ENCODE measurements around the gene NDUFB11.
"Not testable (repeated sequence)": the region's sequence is repeated elsewhere in the genome, so short reads cannot be mapped to it uniquely, and the experiment has no call there.

Gene NDUFB11

DNA sequence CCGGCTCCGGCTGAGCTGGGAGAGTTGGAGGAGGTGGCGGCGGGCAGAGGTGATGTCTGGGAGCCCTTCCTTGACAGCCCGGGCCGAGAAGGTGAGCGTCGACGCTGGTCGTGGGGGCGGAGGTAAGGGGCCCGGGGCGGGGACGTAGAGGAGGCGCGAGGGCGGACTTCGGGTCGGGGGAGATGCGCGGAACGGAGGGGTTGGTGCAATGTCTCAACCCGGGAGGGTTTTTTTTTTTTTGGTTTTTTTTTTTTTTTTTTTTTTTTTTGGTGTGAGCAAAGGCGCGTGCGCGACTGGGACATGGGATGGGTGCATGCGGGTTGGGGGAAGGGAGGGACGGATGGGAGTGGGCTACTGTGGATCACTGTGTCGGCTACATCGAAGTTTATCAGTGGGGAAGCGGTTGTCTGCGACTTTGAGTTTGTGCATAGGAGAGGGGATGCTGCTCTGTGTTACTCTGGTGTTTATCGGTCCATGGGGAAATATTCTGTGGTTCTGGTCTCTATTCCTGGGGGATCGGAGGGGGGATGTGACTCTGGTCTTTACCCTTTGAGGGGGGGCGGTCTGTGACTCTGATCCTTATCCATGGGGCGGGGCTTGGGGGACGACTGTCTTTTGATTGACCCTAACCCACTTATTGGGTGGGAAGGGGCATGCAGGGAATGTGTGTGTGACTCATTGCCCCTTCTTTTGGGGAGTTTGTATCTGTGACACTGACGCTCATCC lies 1.1 kb upstream of the NDUFB11 start:
- DNase-seq = no peak

- DNase-seq = peak; percentile 23
Observed at GRCh38 chrX:47143894-47144625, 442 bp downstream of the NDUFB11 start.

- no peak for DNase-seq
Observed at GRCh38 chrX:47138171-47138570, 6.3 kb downstream of the NDUFB11 start.

DNA sequence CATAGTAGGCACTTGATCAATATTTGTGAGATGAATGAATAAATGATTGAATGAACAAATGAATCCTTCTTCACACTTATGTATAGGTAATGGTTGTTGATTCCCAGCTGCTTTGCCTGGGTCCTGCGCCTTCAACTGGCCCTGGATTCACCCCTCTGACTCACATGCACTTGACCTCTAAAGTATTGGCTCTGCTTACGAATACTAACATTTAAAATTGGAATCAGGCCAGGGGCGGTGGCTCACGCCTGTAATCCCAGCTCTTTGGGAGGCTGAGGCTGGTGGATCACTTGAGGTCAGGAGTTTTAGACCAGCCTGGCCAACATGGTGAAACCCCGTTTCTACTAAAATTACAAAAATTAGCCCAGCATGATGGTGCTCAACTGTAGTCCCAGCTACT lies 8.9 kb downstream of the NDUFB11 start:
- not testable (repeated sequence) for DNase-seq

- no peak for DNase-seq
Observed at GRCh38 chrX:47133493-47133892, 11.0 kb downstream of the NDUFB11 start.

DNA sequence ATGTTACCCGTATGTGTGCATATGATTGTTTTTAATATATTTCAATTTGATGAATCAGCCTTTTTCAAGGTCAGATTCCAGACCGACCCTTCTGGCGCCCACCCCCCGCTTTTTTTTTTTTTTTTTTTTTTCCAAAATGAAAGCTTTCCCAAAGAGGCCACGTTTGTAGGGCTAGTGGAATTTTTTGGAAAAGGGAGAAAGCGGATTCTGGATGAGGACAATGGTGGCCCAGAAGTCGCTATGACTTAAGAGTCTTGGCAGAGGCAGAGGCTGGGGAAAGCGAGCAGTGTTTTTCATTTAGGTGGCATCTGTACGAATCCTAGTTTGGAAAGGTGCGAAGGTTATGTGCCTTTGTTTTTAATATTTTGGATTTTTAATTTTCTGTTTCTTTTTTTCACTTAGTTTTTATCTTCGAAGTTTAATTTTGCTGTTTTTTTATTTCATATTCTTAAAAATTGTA lies 14.6 kb downstream of the NDUFB11 start:
- no peak for DNase-seq

DNA sequence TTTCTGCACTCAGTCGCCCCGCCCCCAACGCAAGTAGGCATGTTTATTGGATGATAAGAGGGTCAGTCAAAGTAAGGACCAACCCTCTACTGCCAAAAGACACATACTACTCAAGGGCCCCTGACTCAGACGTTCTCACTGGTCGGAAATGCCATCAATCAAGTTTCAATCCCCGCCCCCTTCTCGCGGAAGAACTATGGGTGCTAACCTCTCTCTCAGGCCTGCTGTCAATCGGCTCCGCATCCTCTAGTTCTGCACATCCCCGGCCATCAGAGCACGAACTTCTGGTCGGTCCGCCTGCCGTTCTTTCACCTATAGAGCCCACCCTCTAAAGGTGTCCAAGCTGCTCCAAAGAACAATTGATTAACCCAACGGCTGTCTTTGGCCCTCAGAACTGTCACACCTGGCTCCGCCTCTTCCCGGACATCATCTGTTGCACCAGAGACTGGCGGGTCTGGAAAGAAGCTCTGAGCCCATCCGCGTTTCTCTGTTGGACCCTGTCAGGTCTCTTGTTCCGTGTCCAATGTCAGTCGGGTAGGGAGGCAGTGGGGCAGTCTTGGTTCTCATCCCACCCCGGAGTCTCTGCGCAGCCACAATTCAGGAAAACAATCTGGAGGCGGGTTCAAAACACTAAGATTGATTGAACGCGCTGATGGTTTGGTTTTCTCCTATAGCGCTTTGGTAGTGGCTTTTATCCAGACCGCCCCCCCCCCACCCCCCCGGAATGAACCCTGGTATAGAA lies 15.2 kb downstream of the NDUFB11 start:
- peak; percentile 93 for DNase-seq

GRCh38 chrX:47124466-47124865 lies 20.0 kb downstream of the NDUFB11 start:
- not testable (repeated sequence) for DNase-seq

DNA sequence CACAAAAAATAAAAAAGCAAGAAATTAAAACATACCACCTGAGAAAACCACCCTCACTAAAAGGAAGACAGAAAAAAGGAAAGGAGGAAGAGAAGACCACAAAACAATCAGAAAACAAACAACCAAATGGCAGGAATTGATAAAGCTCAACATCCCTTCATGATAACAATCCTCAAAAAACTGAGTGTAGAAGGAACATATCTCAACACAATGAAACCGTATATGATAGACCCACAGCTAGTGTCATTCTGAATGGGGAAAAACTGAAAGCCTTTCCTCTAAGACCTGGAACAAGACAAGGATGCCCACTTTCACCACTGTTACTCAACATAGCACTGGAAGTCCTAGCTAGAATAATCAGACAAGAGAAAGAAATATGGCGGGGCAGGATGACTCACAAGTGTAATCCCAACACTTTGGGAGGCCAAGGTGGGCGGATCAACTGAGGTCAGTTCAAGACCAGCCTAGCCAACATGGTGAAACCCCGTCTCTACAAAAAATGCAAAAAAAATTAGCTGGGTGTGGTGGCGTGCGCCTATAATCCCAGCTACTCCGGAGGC lies 27.9 kb downstream of the NDUFB11 start:
- not testable (repeated sequence) for DNase-seq

DNA sequence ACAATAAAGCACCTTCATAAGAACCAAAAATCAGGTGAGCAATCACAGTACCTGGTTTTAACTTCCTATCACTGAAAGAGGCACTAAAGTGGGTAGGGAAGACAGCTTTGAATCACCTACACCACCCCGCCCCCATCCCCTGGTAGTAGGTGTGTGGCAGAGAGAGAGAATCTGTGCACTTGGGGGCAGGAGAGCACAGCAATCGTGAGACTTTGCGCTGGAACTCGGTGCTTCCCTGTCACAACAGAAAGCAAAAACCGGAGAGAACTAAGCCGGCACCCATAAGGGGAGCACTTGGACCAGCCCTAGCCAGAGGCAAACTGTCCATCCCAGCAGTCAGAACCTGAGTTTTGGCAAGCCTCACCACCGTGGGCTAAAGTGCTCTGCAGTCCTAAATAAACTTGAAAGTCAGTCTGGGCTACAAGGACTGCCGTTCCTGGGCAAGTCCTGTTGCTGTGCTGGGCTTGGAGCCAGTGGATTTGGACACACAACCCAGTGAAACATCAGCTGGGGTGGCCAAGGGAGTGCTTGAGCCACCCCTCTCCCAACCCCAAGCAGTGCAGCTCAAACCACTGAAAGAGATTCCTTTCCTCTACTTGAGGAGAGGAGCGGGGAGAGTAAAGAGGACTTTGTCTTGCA lies 32.1 kb downstream of the NDUFB11 start:
- no peak for DNase-seq

DNA sequence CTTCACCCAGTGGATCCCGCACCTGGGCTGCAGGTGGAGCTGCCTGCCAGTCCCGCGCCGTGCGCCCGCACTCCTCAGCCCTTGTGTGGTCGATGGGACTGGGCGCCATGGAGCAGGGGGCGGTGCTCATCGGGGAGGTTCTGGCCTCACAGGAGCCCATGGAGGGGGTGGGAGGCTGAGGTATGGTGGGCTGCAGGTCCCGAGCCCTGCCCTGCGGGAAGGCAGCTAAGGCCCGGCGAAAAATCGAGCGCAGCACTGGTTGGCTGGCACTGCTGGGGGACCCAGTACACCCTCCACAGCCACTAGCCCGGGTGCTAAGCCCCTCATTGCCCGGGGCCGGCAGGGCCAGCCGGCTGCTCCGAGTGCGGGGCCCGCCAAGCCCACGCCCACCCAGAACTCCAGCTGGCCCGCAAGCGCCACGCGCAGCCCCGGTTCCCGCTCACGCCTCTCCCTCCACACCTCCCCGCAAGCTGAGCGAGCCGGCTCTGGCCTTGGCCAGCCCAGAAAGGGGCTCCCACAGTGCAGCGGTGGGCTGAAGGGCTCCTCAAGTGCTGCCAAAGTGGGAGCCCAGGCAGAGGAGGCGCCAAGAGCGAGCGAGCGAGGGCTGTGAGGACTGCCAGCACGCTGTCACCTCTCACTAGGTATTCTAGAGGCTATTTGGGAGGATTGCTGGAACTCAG lies 33.4 kb downstream of the NDUFB11 start:
- not testable (repeated sequence) for DNase-seq

DNA sequence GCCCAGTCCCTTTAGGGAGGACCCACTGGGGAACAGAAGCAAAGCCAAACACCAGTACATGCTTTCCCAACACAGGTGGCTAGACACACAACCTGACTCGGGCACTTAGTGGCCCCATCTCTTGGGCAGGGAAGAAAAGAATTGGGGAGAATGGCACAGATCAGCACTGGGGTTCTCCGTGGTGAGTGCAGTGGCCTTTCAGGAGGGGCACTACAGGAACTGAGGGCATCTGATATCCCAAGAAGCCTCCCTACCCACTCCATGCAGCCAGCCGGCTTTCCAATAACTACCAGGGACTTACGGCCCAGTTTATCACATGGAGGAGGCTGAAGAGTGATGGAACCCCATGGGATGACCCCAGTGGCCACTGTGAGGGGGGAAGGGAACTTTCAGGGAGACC lies 43.3 kb downstream of the NDUFB11 start:
- DNase-seq = no peak

- DNase-seq = no peak
Observed at GRCh38 chrX:47098338-47099094, 46.0 kb downstream of the NDUFB11 start.

- DNase-seq = no peak
Observed at GRCh38 chrX:47097018-47097417, 47.5 kb downstream of the NDUFB11 start.

GRCh38 chrX:47093860-47094259 lies 50.6 kb downstream of the NDUFB11 start:
- DNase-seq = no peak

GRCh38 chrX:47093248-47093647 lies 51.3 kb downstream of the NDUFB11 start:
- peak; percentile 15 for DNase-seq

All from suppressor macrophage treated with lipopolysaccharide for 4 hours (primary cell).